Measurements from ENCODE around the gene MCOLN3.
A peak's percentile ranks its signal among the peaks of the same experiment; 100 is the strongest.

The MCOLN3 gene

DNA sequence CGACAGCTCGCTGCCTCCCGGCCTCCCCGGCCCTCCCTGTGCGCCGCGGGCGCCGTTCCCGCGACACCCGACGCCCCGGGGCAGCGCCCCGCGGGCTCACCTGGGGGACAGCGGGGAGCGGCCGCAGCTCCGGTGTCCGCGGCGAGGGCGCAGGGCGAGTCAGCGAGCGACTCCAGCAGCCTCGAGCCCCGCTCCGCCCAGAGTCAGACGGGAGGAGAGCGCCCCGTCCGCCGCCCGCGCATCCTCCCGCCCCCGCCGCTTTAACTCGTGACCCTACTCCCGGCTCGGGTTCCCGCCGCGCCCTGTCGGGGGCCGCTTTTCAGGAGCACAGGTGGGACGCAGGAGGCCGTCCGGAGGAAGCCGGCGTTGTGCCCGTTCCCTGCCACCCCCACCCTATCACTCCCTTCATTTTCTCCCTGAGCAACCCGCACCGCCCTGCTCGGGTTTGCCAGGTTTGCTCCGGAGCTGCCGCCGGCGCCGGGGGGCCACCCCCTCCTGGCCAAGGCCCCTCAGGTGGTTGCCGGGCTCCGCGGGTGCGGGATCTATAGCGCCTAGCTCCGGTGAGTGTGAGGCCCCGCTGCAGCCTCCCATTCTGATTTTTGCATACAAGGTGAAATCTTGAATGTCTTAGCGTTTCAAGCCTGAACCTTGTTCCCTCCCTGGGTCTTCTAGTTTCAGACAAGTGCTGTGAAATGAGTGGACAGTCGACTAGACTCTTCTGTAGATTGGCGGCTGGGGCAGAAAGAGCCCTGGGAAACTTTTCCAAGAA lies at the start of gene MCOLN3:
TSS of gene MCOLN3 (minus strand) at position 205 of the 769 bp plus-strand sequence. CDS start 3,140 bp downstream, outside the sequence.
- DNase-seq (ENCODE audit: low read depth, low spot score): peak; percentile 52

GRCh38 chr1:85093644-85094043 lies 45.3 kb upstream of the MCOLN3 start:
- DNase-seq (ENCODE audit: low read depth, low spot score): no peak

DNA sequence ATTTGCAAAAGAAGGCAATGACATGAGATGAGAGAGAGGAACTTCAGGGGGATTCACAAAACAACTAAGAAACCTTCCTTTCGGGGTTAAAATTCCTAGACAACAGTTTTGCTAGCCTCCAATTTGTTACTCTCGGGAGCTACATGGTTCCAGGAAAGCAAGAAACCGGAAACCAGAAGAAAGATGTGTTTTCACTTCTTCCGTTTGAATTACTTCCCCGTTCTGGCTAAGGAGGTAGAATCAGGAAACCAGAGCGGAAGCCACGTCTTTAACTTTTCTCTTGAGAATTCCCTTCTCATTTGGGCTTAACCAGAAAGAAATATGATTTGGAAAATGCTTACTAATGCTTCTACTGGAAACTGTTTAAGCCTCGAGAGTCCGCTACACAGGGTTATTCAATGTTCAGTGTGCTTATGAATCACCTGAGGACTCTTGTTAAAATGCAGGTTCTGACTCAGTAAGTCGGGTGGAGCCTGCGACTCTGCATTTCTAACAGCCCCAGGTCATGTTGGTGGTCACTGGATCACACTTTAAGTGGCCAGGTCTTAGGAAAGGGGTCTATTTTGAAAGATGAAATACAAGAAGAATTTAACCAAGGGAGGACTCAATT lies 43.5 kb upstream of the MCOLN3 start:
- no peak for DNase-seq (ENCODE audit: low read depth, low spot score)

DNA sequence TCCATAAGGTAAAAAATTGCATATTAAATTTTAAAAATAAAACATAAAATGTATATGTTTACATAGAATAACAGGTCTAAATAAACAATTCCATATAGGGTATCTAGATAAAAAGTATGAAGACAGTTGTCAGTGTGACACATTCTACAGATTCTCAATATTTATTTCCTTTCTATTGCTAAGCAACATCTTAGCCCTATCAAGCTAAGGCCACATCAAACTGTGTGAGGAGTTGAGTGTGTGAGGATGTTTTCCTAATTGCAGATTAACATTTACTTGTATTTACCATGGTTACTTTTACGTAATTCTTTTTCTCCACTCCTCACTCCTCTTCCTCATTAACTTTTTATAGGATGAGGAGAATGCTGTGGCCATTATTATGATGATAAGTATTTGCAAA lies 41.9 kb upstream of the MCOLN3 start:
- DNase-seq (ENCODE audit: low read depth, low spot score): no peak

GRCh38 chr1:85089203-85089602 lies 40.9 kb upstream of the MCOLN3 start:
- DNase-seq (ENCODE audit: low read depth, low spot score): no peak

DNA sequence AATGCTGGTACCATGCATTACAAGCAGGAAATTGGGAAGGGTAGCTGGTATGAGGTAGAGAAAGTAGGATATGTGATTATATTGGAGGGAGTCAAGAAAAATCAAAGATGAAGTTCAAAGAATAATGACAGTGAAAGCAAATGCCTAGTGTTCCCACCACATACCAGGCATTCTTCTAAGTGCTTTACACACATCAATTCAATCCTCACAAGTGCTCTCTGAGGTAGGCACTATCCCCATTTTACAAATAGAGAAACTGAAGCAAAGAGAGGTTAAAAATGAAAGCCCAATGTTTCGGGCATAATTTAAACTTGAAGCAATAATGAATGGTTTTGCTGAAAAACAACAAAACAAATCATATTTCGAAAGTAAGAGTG lies 40.1 kb upstream of the MCOLN3 start:
- DNase-seq (ENCODE audit: low read depth, low spot score): no peak

GRCh38 chr1:85087659-85088407 lies 39.5 kb upstream of the MCOLN3 start:
- DNase-seq (ENCODE audit: low read depth, low spot score): no peak

DNA sequence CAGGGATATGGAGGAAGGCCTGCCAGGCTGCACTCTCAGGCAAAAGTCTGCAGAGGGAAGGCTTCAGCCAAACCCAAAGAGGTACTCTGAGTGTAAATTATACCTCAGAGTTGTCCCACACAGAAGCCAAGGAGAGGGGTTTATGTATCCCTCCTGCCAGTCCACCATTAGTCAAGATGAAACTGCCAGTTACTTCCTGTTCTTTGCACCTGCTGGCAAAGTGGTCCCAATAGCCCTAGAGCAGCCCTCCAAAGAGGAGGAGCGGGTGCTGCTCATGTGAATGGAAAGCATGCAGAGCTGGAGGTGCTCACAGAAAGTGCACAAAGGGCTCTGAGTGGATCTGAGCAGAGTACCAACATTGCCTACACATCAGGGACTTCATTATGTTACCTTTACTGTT lies 37.1 kb upstream of the MCOLN3 start:
- no peak for DNase-seq (ENCODE audit: low read depth, low spot score)

GRCh38 chr1:85078903-85079302 lies 30.6 kb upstream of the MCOLN3 start:
- DNase-seq (ENCODE audit: low read depth, low spot score): no peak

- no peak for DNase-seq (ENCODE audit: low read depth, low spot score)
Observed at GRCh38 chr1:85074365-85074964, 26.2 kb upstream of the MCOLN3 start.

GRCh38 chr1:85070972-85071492 lies 22.7 kb upstream of the MCOLN3 start:
- no peak for DNase-seq (ENCODE audit: low read depth, low spot score)

DNA sequence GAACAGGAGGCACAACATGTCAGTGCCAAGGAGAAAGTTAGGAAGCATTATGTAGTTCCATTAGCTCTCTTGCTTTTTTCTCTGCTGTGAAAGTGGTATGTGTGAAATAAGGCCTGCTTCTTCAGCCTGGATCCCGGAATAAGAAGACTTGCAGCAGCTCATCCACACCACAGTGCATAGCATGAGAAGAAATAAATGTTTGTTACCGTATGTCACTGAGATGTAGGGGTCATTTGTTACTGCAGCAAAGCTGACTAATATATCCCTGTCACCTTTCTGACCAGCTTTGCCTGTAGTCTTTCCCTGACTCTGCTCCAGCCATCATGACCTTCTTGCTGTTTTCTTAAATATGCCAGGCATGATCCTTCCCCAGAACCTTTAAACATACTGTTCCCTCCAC lies 20.5 kb upstream of the MCOLN3 start:
- DNase-seq (ENCODE audit: low read depth, low spot score): no peak

GRCh38 chr1:85065550-85065949 lies 17.2 kb upstream of the MCOLN3 start:
- DNase-seq (ENCODE audit: low read depth, low spot score): no peak

GRCh38 chr1:85062425-85063026 lies 14.2 kb upstream of the MCOLN3 start:
- DNase-seq (ENCODE audit: low read depth, low spot score): no peak

DNA sequence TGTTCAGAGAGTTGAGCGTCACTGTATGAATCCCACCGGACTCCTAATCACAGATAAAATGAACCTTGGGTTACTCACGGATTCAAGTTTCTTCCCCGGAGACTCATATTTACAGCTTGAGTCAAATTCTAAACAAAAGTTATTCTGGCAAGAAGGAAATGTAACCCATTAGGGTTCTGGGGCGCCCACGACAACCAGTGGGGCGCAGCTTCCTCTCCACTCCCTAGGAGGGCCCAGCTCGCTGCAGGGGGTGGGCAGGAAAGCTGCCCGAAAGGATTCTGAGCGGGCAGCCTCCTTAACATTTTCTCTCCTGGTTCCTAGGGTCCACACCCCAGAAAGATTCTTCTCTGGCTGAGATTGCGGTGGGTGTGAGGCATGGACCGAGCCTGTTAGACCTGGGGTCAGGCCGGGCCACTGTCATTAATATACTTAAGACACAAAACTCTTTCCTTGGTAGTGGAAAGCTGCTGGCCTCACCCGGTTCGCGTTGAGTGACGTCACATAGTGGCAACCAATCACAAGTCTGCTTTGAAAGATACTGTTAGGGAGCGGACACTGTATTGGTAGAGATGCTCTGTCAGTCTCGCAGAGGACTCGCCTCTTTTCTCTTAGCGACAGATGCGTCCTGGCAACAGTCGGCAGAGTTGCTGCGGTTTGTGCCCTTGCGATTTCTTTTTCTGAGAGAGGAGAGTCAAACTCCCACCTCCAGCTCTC lies 13.6 kb upstream of the MCOLN3 start:
- DNase-seq (ENCODE audit: low read depth, low spot score): peak; percentile 96

DNA sequence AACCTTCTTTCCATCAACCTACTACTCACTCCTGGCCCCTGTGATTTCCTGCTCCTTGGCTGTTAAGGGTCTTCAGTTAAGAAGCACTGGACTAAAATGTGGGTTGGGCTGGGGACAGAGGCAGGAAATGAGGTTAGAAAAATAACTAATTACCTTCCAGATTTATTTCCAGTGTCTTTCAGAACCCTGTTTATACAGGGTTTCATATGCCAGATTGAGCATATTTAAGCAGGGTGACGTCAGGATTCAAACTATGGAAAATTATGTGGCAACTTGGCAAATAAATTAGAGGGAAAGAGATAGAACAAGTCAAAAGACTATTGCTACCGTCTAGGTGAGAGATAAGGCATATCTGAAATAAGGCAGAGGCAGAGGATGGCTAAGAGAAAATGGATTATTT lies 11.7 kb upstream of the MCOLN3 start:
- no peak for DNase-seq (ENCODE audit: low read depth, low spot score)

- DNase-seq (ENCODE audit: low read depth, low spot score): no peak
Observed at GRCh38 chr1:85059563-85059962, 11.3 kb upstream of the MCOLN3 start.

DNA sequence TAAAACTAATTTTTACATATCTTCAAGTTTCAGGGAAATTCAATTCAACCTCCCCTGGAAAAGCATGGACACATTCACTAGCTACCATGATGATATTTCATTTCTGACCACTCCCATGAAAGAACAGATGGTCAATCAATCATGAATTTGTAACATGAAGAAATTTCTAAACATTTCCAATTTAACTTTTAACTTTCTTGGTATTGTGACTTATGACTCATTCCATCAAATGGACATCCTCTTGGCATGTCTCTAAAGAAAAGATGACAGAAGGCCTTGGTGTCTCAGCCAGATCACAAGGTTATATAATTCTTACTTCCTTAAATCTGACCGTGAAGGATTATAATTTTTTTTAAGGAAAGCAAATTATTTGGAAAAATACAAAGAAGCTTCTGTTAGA lies 10.5 kb upstream of the MCOLN3 start:
- DNase-seq (ENCODE audit: low read depth, low spot score): no peak

- no peak for DNase-seq (ENCODE audit: low read depth, low spot score)
Observed at GRCh38 chr1:85058311-85058710, 10.0 kb upstream of the MCOLN3 start.

GRCh38 chr1:85054664-85055063 lies 6.4 kb upstream of the MCOLN3 start:
- DNase-seq (ENCODE audit: low read depth, low spot score): no peak

- peak; percentile 69 for DNase-seq (ENCODE audit: low read depth, low spot score)
Observed at GRCh38 chr1:85049735-85050166, 1.5 kb upstream of the MCOLN3 start.
